ENCODE results near the gene MALL. TPM values are rescaled to one million over a fixed set of nuclear protein-coding genes. Genes with fewer than 3 reads are reported as not detected.

MALL gene
- total and polyA plus RNA-seq, 10 of the 15 experiments (the other 5 are each of a cell fraction or from before 2014, with no cell fraction given): 0.26 TPM; not detected in 9

DNA sequence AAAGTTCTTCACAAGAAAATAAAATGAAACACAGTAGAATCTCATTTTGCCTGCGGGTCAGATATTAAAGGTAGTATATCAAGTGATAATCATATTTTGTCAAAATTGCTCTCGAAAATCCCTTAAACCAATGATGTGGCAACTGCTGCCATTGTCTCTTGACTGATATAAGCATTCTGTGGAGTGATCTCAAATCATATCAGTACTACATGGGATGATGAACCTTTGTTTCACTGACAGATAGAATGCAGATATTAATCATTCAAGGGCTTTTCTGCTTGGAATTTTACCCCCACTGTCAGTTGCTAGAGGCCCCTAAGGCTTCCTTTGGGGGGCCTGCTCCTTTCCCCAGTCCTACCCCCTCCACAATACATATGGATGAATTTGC lies 31.3 kb upstream of the MALL start:
- Histone ChIP-seq H3K4me3 (no peak overlapping the region), H3K27me3 (replicated peaks in 1 of 2; ENCODE audit: control insufficient read depth in 2 of 2, insufficient read depth in 2 of 2, low read length in 1 of 2) (no peaks in the 10 kb centered on the region; a peak in 1 of 4 replicates), H3K4me1 (ENCODE audit: control insufficient read depth, insufficient read depth, low read length) (no peaks in the 10 kb centered on the region), H2AFZ (ENCODE audit: control insufficient read depth, low read depth, low read length) (no peak overlapping the region), H3K79me2 (ENCODE audit: control insufficient read depth, insufficient read depth, low read length) (no peaks in the 10 kb centered on the region), H3K4me2 (ENCODE audit: control insufficient read depth, insufficient read depth) (no peak overlapping the region), H3K36me3 (ENCODE audit: control insufficient read depth in 2 of 2, insufficient read depth in 2 of 2, low read length in 1 of 2) (no peaks in the 10 kb centered on the region), H3K27ac (ENCODE audit: control insufficient read depth, insufficient read depth) (no peak overlapping the region), H3K9ac (ENCODE audit: control insufficient read depth, insufficient read depth, low read length) (no peak overlapping the region), H4K20me1 (ENCODE audit: control insufficient read depth, insufficient read depth) (no peaks in the 10 kb centered on the region), H3K9me3 (replicated peaks; ENCODE audit: control insufficient read depth, insufficient read depth, low read length) (no peaks in the 10 kb centered on the region)
- TF ChIP-seq JUNB (IDR thresholded peaks at IDR 0.05) (no peak), NR2F1 (conservative IDR thresholded peaks at IDR 0.05) (no peak), BACH1 (IDR thresholded peaks at IDR 0.05; ENCODE audit: borderline replicate concordance) (no peak)
- TF ChIP-seq, protein P1, sequence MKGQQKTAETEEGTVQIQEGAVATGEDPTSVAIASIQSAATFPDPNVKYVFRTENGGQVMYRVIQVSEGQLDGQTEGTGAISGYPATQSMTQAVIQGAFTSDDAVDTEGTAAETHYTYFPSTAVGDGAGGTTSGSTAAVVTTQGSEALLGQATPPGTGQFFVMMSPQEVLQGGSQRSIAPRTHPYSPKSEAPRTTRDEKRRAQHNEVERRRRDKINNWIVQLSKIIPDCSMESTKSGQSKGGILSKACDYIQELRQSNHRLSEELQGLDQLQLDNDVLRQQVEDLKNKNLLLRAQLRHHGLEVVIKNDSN (IDR thresholded peaks at IDR 0.05; ENCODE audit: borderline replicate concordance, extremely low read length, insufficient read depth, low read depth, low read length): no peak
- TF ChIP-seq, protein P2, sequence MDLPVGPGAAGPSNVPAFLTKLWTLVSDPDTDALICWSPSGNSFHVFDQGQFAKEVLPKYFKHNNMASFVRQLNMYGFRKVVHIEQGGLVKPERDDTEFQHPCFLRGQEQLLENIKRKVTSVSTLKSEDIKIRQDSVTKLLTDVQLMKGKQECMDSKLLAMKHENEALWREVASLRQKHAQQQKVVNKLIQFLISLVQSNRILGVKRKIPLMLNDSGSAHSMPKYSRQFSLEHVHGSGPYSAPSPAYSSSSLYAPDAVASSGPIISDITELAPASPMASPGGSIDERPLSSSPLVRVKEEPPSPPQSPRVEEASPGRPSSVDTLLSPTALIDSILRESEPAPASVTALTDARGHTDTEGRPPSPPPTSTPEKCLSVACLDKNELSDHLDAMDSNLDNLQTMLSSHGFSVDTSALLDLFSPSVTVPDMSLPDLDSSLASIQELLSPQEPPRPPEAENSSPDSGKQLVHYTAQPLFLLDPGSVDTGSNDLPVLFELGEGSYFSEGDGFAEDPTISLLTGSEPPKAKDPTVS (IDR thresholded peaks at IDR 0.05; ENCODE audit: low read depth, low read length): no peak
- RAD21 ChIA-PET (ENCODE audit: unreplicated experiment): no interaction called here
- ATAC-seq (no peak), FAIRE-seq (no peak), DNase-seq (ENCODE audit: low read depth, low spot score) (no peak)
- in situ Hi-C loops (cut with MboI): no loop called here
- SMC1A ChIA-PET (ENCODE audit: uncharacterized antibody, unreplicated experiment): no interaction called here
- WGBS (ENCODE audit: insufficient coverage, insufficient replicate concordance, low lambda C conversion rate, missing lambda C conversion rate): 32% methylated on average over 2 of the region's 2 CpGs
- CTCF ChIA-PET: no interaction called here
- intact Hi-C loops (cut with micrococcal nuclease; ENCODE audit: unreplicated experiment): no loop called here
- POLR2A ChIA-PET: no interaction called here
- no TSS peak for BruUV-seq (replicated peaks)
